Progenitor cell of endocrine pancreas (in vitro differentiated cells): Measurements from ENCODE around the gene CDC20. TPM values are rescaled to one million over a fixed set of nuclear protein-coding genes. Genes with fewer than 3 reads are reported as not detected.

ENCODE experiments used
- DNase-seq: peaks from one replicate; pipeline ENCODE4 v3.0.0; 2021; ENCODE audit warnings: low spot score; ENCODE audit not compliant: unreplicated experiment
- H3K27ac Mint-ChIP-seq: 2 replicates; pipeline ENCODE4 v1.8.0; 2021; ENCODE audit warnings: mild to moderate bottlenecking, moderate library complexity, mixed read lengths
- H3K27me3 Mint-ChIP-seq: 2 replicates; pipeline ENCODE4 v1.8.0; 2021; ENCODE audit warnings: mixed read lengths
- H3K36me3 Mint-ChIP-seq: 2 replicates; pipeline ENCODE4 v1.8.0; 2022; ENCODE audit warnings: mixed read lengths; ENCODE audit not compliant: insufficient read depth
- H3K4me1 Mint-ChIP-seq: 2 replicates; pipeline ENCODE4 v1.8.0; 2021; ENCODE audit warnings: low read depth, mixed read lengths
- H3K4me3 Mint-ChIP-seq: 2 replicates; pipeline ENCODE4 v1.8.0; 2021; ENCODE audit warnings: low read depth, mild to moderate bottlenecking, moderate library complexity, mixed read lengths
- H3K9me3 Mint-ChIP-seq: 2 replicates; pipeline ENCODE4 v1.8.0; 2021; ENCODE audit warnings: low read depth, mixed read lengths
- CTCF ChIP-seq: fragments of 200-600 bp; sonication (generic); IDR thresholded peaks from one replicate; pipeline ENCODE4 v1.5.0; 2021; ENCODE audit warnings: antibody characterized with exemption, mild to moderate bottlenecking; ENCODE audit not compliant: unreplicated experiment
- total RNA-seq: library from RNA; stranded (reverse); gene quantifications from 2 replicates; pipeline ENCODE4 v1.2.1, GENCODE V29; 2021

Gene CDC20
- total RNA-seq, 1 donor from 2014 or later, result 49.4 TPM

- DNase-seq, result no peak
- Mint-ChIP-seq H3K9me3 (no peaks in the 10 kb centered on the region), H3K4me3 (peak overlapping the region; percentile 67), H3K27ac (peak overlapping the region; percentile 94), H3K36me3 (no peaks in the 10 kb centered on the region), H3K4me1 (peaks cover 40% of the 10 kb centered on the region), H3K27me3 (peaks cover 6% of the 10 kb centered on the region)
- no peak for TF ChIP-seq CTCF
Observed at GRCh38 chr1:43348343-43348808, 10.4 kb upstream of the CDC20 start.

DNA sequence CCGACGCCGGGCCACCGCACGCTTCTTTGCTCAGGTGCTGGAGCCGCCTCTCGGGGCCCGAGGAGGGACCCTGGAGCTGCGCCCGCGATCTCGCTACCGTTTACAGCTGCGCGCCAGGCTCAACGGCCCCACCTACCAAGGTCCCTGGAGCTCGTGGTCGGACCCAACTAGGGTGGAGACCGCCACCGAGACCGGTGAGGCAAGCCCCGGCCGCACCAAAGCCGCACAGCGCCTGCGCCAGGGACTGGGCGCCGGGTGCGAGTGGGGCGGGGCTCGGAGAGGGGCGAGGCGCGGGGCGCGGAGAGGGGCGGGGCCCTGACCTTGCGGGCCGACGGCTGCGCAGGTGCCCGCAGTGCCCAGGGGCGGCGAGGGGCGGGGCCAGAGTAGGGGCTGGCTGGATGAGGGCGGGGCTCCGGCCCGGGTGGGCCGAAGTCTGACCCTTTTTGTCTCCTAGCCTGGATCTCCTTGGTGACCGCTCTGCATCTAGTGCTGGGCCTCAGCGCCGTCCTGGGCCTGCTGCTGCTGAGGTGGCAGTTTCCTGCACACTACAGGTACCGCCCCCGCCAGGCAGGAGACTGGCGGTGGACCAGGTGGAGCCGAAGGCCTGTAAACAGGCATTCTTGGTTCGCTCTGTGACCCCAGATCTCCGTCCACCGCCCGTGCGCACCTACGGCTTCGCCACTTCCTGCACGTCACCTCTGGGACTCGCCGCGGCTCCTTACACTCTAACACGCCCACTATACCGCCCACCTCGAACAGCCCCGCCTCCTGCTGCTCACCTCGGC lies 9.8 kb upstream of the CDC20 start:
- Mint-ChIP-seq H3K9me3 (no peaks in the 10 kb centered on the region), H3K27me3 (peaks cover 6% of the 10 kb centered on the region), H3K27ac (peak overlapping the region; percentile 100), H3K4me1 (peaks cover 40% of the 10 kb centered on the region), H3K4me3 (peak overlapping the region; percentile 86), H3K36me3 (no peaks in the 10 kb centered on the region)
- DNase-seq, result peak; percentile 95
- no peak for TF ChIP-seq CTCF

DNA sequence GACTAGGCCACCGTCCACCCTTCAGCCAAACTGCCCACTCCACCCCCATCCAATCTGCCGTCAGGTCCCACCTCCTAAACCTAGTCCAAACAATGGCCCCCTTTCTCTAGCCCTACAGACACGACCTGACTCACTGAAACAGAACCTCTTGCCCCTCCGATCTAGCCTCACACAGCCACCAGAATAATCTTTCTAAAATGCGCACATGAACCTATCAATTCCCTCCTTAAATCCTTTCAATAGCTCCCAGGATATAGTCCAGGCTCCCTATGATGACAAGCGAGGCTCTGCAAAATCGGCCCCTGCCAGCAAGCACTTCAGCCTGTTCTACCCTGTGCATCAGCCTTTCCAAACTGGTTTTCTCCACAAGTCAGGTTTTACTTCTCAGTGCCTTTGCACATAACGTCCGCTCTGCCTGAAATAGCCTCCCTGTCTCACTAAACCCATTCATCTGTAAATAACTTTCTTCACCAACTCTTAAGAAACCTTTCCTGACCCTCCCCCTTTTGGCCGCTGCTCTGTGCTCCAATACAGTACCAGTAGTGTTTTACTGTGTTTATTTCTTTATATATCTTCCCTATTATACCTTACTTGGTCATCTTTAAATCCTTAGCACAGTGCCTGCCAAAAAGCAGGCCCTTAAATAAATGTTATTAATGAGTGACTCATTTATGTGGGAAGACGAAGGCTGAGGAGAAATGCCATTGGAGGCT lies 9.0 kb upstream of the CDC20 start:
- TF ChIP-seq CTCF, result no peak
- Mint-ChIP-seq H3K9me3 (no peaks in the 10 kb centered on the region), H3K4me1 (peaks cover 40% of the 10 kb centered on the region), H3K27ac (peak overlapping the region; percentile 100), H3K27me3 (peaks cover 6% of the 10 kb centered on the region), H3K4me3 (peak overlapping the region; percentile 86), H3K36me3 (no peaks in the 10 kb centered on the region)
- no peak for DNase-seq

- H3K27ac Mint-ChIP-seq, result peak overlapping the region; percentile 15
- no peaks in the 10 kb centered on the region for H3K9me3 Mint-ChIP-seq
- H3K4me1 Mint-ChIP-seq, result peaks cover 38% of the 10 kb centered on the region
- H3K27me3 Mint-ChIP-seq, result peaks cover 5% of the 10 kb centered on the region
- DNase-seq, result no peak
- no peaks in the 10 kb centered on the region for H3K36me3 Mint-ChIP-seq
- no peak for TF ChIP-seq CTCF
- no peak overlapping the region for H3K4me3 Mint-ChIP-seq
Observed at GRCh38 chr1:43350976-43351375, 7.8 kb upstream of the CDC20 start.

- peaks cover 2% of the 10 kb centered on the region for H3K27me3 Mint-ChIP-seq
- peaks cover 38% of the 10 kb centered on the region for H3K4me1 Mint-ChIP-seq
- H3K27ac Mint-ChIP-seq, result peak overlapping the region; percentile 75
- TF ChIP-seq CTCF, result no peak
- H3K9me3 Mint-ChIP-seq, result no peaks in the 10 kb centered on the region
- no peak for DNase-seq
- no peak overlapping the region for H3K4me3 Mint-ChIP-seq
- no peaks in the 10 kb centered on the region for H3K36me3 Mint-ChIP-seq
Observed at GRCh38 chr1:43351421-43352350, 7.1 kb upstream of the CDC20 start.
